Neural cell (in vitro differentiated cells): Measurements from ENCODE around the gene CNFN. TPM values are rescaled to one million over a fixed set of nuclear protein-coding genes. Genes with fewer than 3 reads are reported as not detected.

ENCODE experiments used
- H2AFZ ChIP-seq: fragments of 200-600, 300-800 bp; sonication (generic), shearing (Covaris generic); 2 replicates; pipeline ENCODE4 v1.6.0; 2014; ENCODE audit warnings: low read depth, mild to moderate bottlenecking, antibody characterized with exemption, low read length, moderate library complexity
- H3F3A ChIP-seq: fragments of 200-600 bp; shearing (Covaris generic); 2 replicates; pipeline ENCODE4 v1.6.1; 2016; ENCODE audit warnings: mild to moderate bottlenecking, moderate library complexity, mixed read lengths, antibody characterized with exemption, low read length; ENCODE audit not compliant: insufficient read depth, poor library complexity, severe bottlenecking
- H3K27ac ChIP-seq: fragments of 200-600, 300-800 bp; sonication (generic), shearing (Covaris generic); 2 replicates; pipeline ENCODE4 v1.5.1; 2014; ENCODE audit warnings: mild to moderate bottlenecking, low read length, moderate library complexity
- H3K27me3 ChIP-seq: fragments of 300-800, 200-600 bp; sonication (generic), shearing (Covaris generic); 2 replicates; pipeline ENCODE4 v1.6.0; 2014; ENCODE audit warnings: mild to moderate bottlenecking, low read depth, low read length, moderate library complexity; ENCODE audit not compliant: insufficient read depth
- H3K36me3 ChIP-seq: fragments of 300-800, 200-600 bp; sonication (generic), shearing (Covaris generic); 2 replicates; pipeline ENCODE4 v1.5.1; 2014; ENCODE audit warnings: mild to moderate bottlenecking, antibody characterized with exemption, low read length, moderate library complexity; ENCODE audit not compliant: insufficient read depth
- H3K4me2 ChIP-seq: fragments of 300-800, 200-600 bp; sonication (generic), shearing (Covaris generic); 2 replicates; pipeline ENCODE4 v1.6.0; 2014; ENCODE audit warnings: mild to moderate bottlenecking, low read length
- H3K4me3 ChIP-seq: fragments of 300-800, 200-600 bp; sonication (generic), shearing (Covaris generic); 2 replicates; pipeline ENCODE4 v1.5.1; 2014; ENCODE audit warnings: mild to moderate bottlenecking, low read length, moderate library complexity
- H3K79me2 ChIP-seq: fragments of 200-600 bp; shearing (Covaris generic); replicated peaks from 2 replicates; pipeline ENCODE4 v1.6.0; 2014; ENCODE audit warnings: mild to moderate bottlenecking, low read length, moderate library complexity; ENCODE audit not compliant: insufficient read depth
- H3K9ac ChIP-seq: fragments of 300-800, 200-600 bp; sonication (generic), shearing (Covaris generic); 2 replicates; pipeline ENCODE4 v1.6.1; 2016; ENCODE audit warnings: mild to moderate bottlenecking, low read length, mixed read lengths
- H3K9me2 ChIP-seq: fragments of 200-600 bp; shearing (Covaris generic); 2 replicates; pipeline ENCODE4 v1.6.1; 2016; ENCODE audit warnings: mild to moderate bottlenecking, low read length, mixed read lengths; ENCODE audit not compliant: insufficient read depth
- H3K9me3 ChIP-seq: fragments of 200-600, 300-800 bp; sonication (generic), shearing (Covaris generic); 2 replicates; pipeline ENCODE4 v1.6.1; 2016; ENCODE audit warnings: mild to moderate bottlenecking, mixed run types, low read length, moderate library complexity, mixed read lengths
- H4K20me1 ChIP-seq: fragments of 200-600 bp; shearing (Covaris generic); 2 replicates; pipeline ENCODE4 v1.6.1; 2016; ENCODE audit warnings: mild to moderate bottlenecking, mixed run types; ENCODE audit not compliant: insufficient read depth
- EP300 ChIP-seq: fragments of 450-650 bp; conservative IDR thresholded peaks from 2 replicates; pipeline ENCODE4 v1.6.1; 2014; ENCODE audit warnings: antibody characterized with exemption, mild to moderate bottlenecking, moderate library complexity; ENCODE audit not compliant: poor library complexity, severe bottlenecking
- EZH2 ChIP-seq: fragments of 200-600, 300-800 bp; shearing (Covaris generic), sonication (generic); IDR thresholded peaks from 2 replicates; pipeline ENCODE4 v1.6.1; 2014; ENCODE audit warnings: antibody characterized with exemption, low read length, borderline replicate concordance, mild to moderate bottlenecking; ENCODE audit not compliant: insufficient read depth, poor library complexity, severe bottlenecking
- MXI1 ChIP-seq: fragments of 450-650 bp; conservative IDR thresholded peaks from 2 replicates; pipeline ENCODE4 v1.6.1; 2014; ENCODE audit warnings: antibody characterized with exemption, mild to moderate bottlenecking; ENCODE audit not compliant: poor library complexity, severe bottlenecking
- POLR2AphosphoS5 ChIP-seq: IDR thresholded peaks from 2 replicates; pipeline ENCODE4 v1.6.1; 2012
- RAD21 ChIP-seq: fragments of 450-650 bp; conservative IDR thresholded peaks from 2 replicates; pipeline ENCODE4 v1.6.1; 2014; ENCODE audit warnings: antibody characterized with exemption, mild to moderate bottlenecking, moderate library complexity
- SMC3 ChIP-seq: fragments of 450-650 bp; conservative IDR thresholded peaks from 2 replicates; pipeline ENCODE4 v1.6.1; 2014; ENCODE audit warnings: antibody characterized with exemption, mild to moderate bottlenecking, moderate library complexity; ENCODE audit not compliant: poor library complexity
- TAF1 ChIP-seq: IDR thresholded peaks from 2 replicates; pipeline ENCODE4 v1.6.1; 2012; ENCODE audit warnings: low read depth
- polyA plus RNA-seq: library from polyadenylated mRNA; depleted of rRNA; stranded (reverse); fragments of >200 nt; gene quantifications from 2 replicates; pipeline ENCODE4 v1.2.3, GENCODE V29; 2014
- TF ChIP-seq, protein P1 (sequence below): fragments of 450-650 bp; IDR thresholded peaks from 2 replicates; pipeline ENCODE4 v1.5.1; 2014; ENCODE audit warnings: antibody characterized with exemption, mild to moderate bottlenecking, moderate library complexity; ENCODE audit not compliant: poor library complexity, severe bottlenecking
- TF ChIP-seq, protein P2 (sequence below): IDR thresholded peaks from 2 replicates; pipeline ENCODE4 v1.6.1; 2012; ENCODE audit warnings: borderline replicate concordance

CNFN gene
- polyA plus RNA-seq, 1 donor from 2014 or later = not detected

DNA sequence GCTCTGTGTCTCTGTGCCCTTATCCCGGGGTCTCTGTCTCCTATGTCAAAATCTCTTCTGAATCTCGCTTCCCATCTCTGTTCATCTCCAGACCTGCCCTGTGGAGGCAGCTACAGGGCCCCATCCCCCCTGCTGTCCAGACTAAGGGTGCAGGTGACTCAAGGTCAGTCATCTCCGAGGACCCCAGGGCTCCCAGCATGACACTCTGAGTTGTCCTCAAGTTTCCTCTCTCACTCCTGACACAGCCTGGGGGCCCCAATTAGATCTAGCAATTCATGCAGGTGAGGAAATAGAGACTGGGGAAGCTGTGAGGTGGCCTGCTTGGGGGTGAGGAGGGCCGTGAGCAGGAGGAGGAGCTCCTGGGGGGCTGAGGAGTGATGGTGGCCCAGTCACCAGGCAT lies 2.1 kb upstream of the CNFN start:
- no peaks in the 10 kb centered on the region for H3K36me3 ChIP-seq
- no peaks in the 10 kb centered on the region for H3F3A ChIP-seq
- no peaks in the 10 kb centered on the region for H4K20me1 ChIP-seq
- H3K4me3 ChIP-seq = no peak overlapping the region
- no peak overlapping the region for H3K9ac ChIP-seq
- H3K9me2 ChIP-seq = no peaks in the 10 kb centered on the region
- H3K79me2 ChIP-seq = no peaks in the 10 kb centered on the region
- H3K9me3 ChIP-seq = no peaks in the 10 kb centered on the region
- no peak overlapping the region for H3K27ac ChIP-seq
- peaks cover 4% of the 10 kb centered on the region for H3K27me3 ChIP-seq
- TF ChIP-seq, protein P1, sequence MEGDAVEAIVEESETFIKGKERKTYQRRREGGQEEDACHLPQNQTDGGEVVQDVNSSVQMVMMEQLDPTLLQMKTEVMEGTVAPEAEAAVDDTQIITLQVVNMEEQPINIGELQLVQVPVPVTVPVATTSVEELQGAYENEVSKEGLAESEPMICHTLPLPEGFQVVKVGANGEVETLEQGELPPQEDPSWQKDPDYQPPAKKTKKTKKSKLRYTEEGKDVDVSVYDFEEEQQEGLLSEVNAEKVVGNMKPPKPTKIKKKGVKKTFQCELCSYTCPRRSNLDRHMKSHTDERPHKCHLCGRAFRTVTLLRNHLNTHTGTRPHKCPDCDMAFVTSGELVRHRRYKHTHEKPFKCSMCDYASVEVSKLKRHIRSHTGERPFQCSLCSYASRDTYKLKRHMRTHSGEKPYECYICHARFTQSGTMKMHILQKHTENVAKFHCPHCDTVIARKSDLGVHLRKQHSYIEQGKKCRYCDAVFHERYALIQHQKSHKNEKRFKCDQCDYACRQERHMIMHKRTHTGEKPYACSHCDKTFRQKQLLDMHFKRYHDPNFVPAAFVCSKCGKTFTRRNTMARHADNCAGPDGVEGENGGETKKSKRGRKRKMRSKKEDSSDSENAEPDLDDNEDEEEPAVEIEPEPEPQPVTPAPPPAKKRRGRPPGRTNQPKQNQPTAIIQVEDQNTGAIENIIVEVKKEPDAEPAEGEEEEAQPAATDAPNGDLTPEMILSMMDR = no peak
- TF ChIP-seq MXI1 (no peak), TAF1 (no peak), RAD21 (no peak), EZH2 (no peak), EP300 (no peak)
- TF ChIP-seq, protein P2, sequence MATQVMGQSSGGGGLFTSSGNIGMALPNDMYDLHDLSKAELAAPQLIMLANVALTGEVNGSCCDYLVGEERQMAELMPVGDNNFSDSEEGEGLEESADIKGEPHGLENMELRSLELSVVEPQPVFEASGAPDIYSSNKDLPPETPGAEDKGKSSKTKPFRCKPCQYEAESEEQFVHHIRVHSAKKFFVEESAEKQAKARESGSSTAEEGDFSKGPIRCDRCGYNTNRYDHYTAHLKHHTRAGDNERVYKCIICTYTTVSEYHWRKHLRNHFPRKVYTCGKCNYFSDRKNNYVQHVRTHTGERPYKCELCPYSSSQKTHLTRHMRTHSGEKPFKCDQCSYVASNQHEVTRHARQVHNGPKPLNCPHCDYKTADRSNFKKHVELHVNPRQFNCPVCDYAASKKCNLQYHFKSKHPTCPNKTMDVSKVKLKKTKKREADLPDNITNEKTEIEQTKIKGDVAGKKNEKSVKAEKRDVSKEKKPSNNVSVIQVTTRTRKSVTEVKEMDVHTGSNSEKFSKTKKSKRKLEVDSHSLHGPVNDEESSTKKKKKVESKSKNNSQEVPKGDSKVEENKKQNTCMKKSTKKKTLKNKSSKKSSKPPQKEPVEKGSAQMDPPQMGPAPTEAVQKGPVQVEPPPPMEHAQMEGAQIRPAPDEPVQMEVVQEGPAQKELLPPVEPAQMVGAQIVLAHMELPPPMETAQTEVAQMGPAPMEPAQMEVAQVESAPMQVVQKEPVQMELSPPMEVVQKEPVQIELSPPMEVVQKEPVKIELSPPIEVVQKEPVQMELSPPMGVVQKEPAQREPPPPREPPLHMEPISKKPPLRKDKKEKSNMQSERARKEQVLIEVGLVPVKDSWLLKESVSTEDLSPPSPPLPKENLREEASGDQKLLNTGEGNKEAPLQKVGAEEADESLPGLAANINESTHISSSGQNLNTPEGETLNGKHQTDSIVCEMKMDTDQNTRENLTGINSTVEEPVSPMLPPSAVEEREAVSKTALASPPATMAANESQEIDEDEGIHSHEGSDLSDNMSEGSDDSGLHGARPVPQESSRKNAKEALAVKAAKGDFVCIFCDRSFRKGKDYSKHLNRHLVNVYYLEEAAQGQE = no peak
- H3K4me2 ChIP-seq = no peak overlapping the region
- no peak overlapping the region for H2AFZ ChIP-seq

DNA sequence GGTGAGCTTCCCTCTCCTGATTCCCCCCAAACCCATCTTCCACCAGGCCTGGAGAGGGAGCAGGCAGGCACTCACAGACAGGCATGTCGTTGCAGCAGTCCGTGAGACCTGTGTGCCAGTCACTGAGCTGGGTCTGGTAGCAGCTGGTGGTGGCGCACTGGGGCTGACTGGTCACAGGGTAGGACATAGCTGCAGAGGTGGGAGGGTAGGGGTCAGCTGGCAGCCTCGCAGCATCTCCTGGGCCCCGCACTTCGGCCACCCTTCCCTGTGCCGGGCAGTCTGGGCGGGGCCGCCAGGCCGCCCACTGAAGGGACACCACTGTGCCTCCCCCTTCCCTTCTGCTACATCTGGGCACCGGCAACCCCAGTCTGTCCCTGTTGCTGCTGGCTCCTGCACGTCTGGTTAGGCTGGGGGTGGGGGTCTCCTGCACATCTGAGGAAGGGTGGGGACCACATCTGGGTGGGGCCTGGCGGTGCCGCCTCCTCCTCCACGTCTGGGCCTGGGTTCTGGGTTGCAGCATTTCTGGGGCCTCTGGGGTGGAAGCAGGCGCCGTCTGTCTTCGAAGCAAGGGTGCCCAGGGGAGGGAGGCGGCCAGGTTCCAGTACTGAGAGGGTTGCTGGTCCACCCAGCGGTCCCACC lies 1.1 kb downstream of the CNFN start:
- Histone ChIP-seq H3K4me3 (no peak overlapping the region), H4K20me1 (no peaks in the 10 kb centered on the region), H3K36me3 (no peaks in the 10 kb centered on the region), H3K79me2 (no peaks in the 10 kb centered on the region), H3K4me2 (no peak overlapping the region), H3K27ac (no peak overlapping the region), H3K27me3 (peaks cover 10% of the 10 kb centered on the region), H2AFZ (no peak overlapping the region), H3K9me3 (no peaks in the 10 kb centered on the region), H3K9ac (no peak overlapping the region), H3K9me2 (no peaks in the 10 kb centered on the region), H3F3A (no peaks in the 10 kb centered on the region)
- TF ChIP-seq EZH2 = no peak
- no peak for TF ChIP-seq POLR2AphosphoS5
- TF ChIP-seq RAD21 = no peak
- no peak for TF ChIP-seq SMC3
- TF ChIP-seq, protein P2 = no peak
- TF ChIP-seq, protein P1 = no peak
- no peak for TF ChIP-seq TAF1
- no peak for TF ChIP-seq EP300
- TF ChIP-seq MXI1 = no peak
